B cell (primary cell): ENCODE measurements around the gene IFT52. TPM values are rescaled to one million over a fixed set of nuclear protein-coding genes. Genes with fewer than 3 reads are reported as not detected.

Experiments
- ATAC-seq: fragments of 200-7000 bp; cut with Tn5 transposase; one replicate; pipeline ENCODE4 v1.10.0; 2021; ENCODE audit warnings: low read depth, mild to moderate bottlenecking, moderate number of reproducible peaks, moderate library complexity
- CTCF ChIA-PET: fragments of 350-600 bp; sonication (Branson Sonifier 250); formaldehyde crosslinking; loops from one replicate; lab custom pipeline; 2021; ENCODE audit warnings: antibody characterized with exemption, inconsistent platforms; lab: Charles Lee
- POLR2A ChIA-PET: fragments of 350-600 bp; sonication (Branson Sonifier 250); formaldehyde crosslinking; loops from one replicate; lab custom pipeline; 2021; ENCODE audit warnings: antibody characterized with exemption; lab: Charles Lee
- DNase-seq: peaks from one replicate; pipeline ENCODE4 v3.0.0; 2013
- H2AFZ ChIP-seq: 2 replicates; pipeline ENCODE4 v1.6.1; 2012; ENCODE audit warnings: mild to moderate bottlenecking, low read depth, low read length; ENCODE audit not compliant: insufficient read depth, poor library complexity, severe bottlenecking
- H3K27ac ChIP-seq, 2 donors: 1 replicate in 1 of 2; 2 replicates in 1 of 2; pipeline ENCODE4 v1.5.1; 2012 to 2013; ENCODE audit warnings: low read length in 2 of 2, mild to moderate bottlenecking in 2 of 2, moderate library complexity in 1 of 2
- H3K27me3 ChIP-seq, 4 experiments: fragments of 200-600 bp in 1 of 4; sonication (generic) in 1 of 4; replicated peaks in 1 of 4; 1 replicate in 2 of 4; 2 replicates in 2 of 4; pipeline versions ENCODE4 v1.6.1 to v1.7.0; 2013 to 2016; ENCODE audit warnings: low read length in 3 of 4, mild to moderate bottlenecking in 2 of 4, mixed read lengths in 1 of 4, moderate library complexity in 1 of 4; ENCODE audit not compliant: insufficient read depth in 4 of 4, control insufficient read depth in 3 of 4; ENCODE audit errors: control extremely low read depth in 1 of 4
- H3K36me3 ChIP-seq, 2 experiments: replicated peaks in 1 of 2; 1 replicate in 1 of 2; 2 replicates in 1 of 2; pipeline versions ENCODE4 v1.6.1 to v1.7.1; 2013; ENCODE audit warnings: low read length in 1 of 2; ENCODE audit not compliant: insufficient read depth in 2 of 2, control insufficient read depth in 1 of 2; ENCODE audit errors: control extremely low read depth in 1 of 2, extremely low read depth in 1 of 2
- H3K4me1 ChIP-seq, 2 donors: fragments of 200-600 bp in 1 of 2; sonication (generic) in 1 of 2; 1 replicate in 1 of 2; 2 replicates in 1 of 2; pipeline versions ENCODE4 v1.5.1 to v1.6.1; 2013 to 2017; ENCODE audit warnings: low read length in 2 of 2; ENCODE audit not compliant: control insufficient read depth in 2 of 2, insufficient read depth in 2 of 2
- H3K4me2 ChIP-seq: replicated peaks from 2 replicates; pipeline ENCODE3; 2012; ENCODE audit warnings: mild to moderate bottlenecking, low read depth, low read length; ENCODE audit not compliant: poor library complexity, severe bottlenecking
- H3K4me3 ChIP-seq, 5 experiments: fragments of 200-600 bp in 1 of 5; sonication (generic) in 1 of 5; 1 replicate in 3 of 5; 2 replicates in 2 of 5; pipeline versions ENCODE4 v1.5.1 to v1.7.0; 2011 to 2016; ENCODE audit warnings: low read length in 4 of 5, mild to moderate bottlenecking in 4 of 5, low read depth in 2 of 5, control low read depth in 1 of 5, moderate library complexity in 1 of 5; ENCODE audit not compliant: insufficient read depth in 1 of 5; ENCODE audit errors: control extremely low read depth in 1 of 5, extremely low read depth in 1 of 5
- H3K79me2 ChIP-seq: fragments of 200-600 bp; sonication (generic); one replicate; pipeline ENCODE4 v1.6.0; 2016; ENCODE audit warnings: low read length; ENCODE audit not compliant: control insufficient read depth, insufficient read depth
- H3K9ac ChIP-seq: fragments of 200-600 bp; sonication (generic); 2 replicates; pipeline ENCODE4 v1.6.1; 2017; ENCODE audit warnings: mild to moderate bottlenecking, low read length, moderate library complexity
- H3K9me3 ChIP-seq, 3 donors: one replicate each; pipeline versions ENCODE4 v1.6.1 to v1.7.1; 2013; ENCODE audit warnings: low read length in 2 of 3; ENCODE audit not compliant: control insufficient read depth in 2 of 3, insufficient read depth in 1 of 3; ENCODE audit errors: control extremely low read depth in 1 of 3
- H4K20me1 ChIP-seq: 2 replicates; pipeline ENCODE4 v1.6.0; 2012; ENCODE audit warnings: mild to moderate bottlenecking, low read length; ENCODE audit not compliant: insufficient read depth, control insufficient read depth, poor library complexity, severe bottlenecking
- H3K27ac Mint-ChIP-seq: one replicate; pipeline ENCODE4 v1.8.0; 2021; ENCODE audit warnings: mixed read lengths
- H3K27me3 Mint-ChIP-seq: one replicate; pipeline ENCODE4 v1.8.0; 2021; ENCODE audit warnings: mixed read lengths
- H3K4me1 Mint-ChIP-seq: one replicate; pipeline ENCODE4 v1.8.0; 2021; ENCODE audit warnings: mixed read lengths
- H3K4me3 Mint-ChIP-seq: one replicate; pipeline ENCODE4 v1.8.0; 2021; ENCODE audit warnings: mixed read lengths
- H3K9me3 Mint-ChIP-seq: one replicate; pipeline ENCODE4 v1.8.0; 2022; ENCODE audit warnings: mixed read lengths; ENCODE audit not compliant: insufficient read depth
- CTCF ChIP-seq: fragments of 200-600 bp; IDR thresholded peaks from one replicate; pipeline ENCODE4 v1.8.0; 2022; ENCODE audit warnings: antibody characterized with exemption, mild to moderate bottlenecking
- EZH2 ChIP-seq: IDR thresholded peaks from 2 replicates; pipeline ENCODE4 v1.6.1; 2012; ENCODE audit warnings: borderline replicate concordance, low read depth, mild to moderate bottlenecking, moderate library complexity, low read length; ENCODE audit not compliant: insufficient read depth, poor library complexity, severe bottlenecking
- WGBS: methylation state at CpG from one replicate; pipeline ENCODE4 v1.1.5; 2013; ENCODE audit warnings: missing lambda C conversion rate; ENCODE audit not compliant: insufficient coverage; 5-methylcytosine and 5-hydroxymethylcytosine counted together
- intact Hi-C: fragments of 100-400 bp; cut with micrococcal nuclease; formaldehyde crosslinking; loops from one replicate; pipeline ENCODE4 v1.10.0; 2022
- polyA plus RNA-seq: library from polyadenylated mRNA; depleted of rRNA; stranded (reverse); fragments of >200 nt; gene quantifications from 2 replicates; pipeline ENCODE4 v1.2.3, GENCODE V29; 2012
- total RNA-seq, 2 donors: library from RNA; stranded (reverse); fragments of 120-200 nt in 1 of 2; gene quantifications; 1 replicate in 1 of 2; 2 replicates in 1 of 2; pipeline versions ENCODE4 v1.2.3 to v1.2.4, GENCODE V29; 2013 to 2022

Gene IFT52
- total and polyA plus RNA-seq, 2 donors (not counting 1 experiment from before 2014, with no cell fraction given) = 16.7 to 18.4 TPM

GRCh38 chr20:43564455-43564854, 26.3 kb upstream of the IFT52 start:
- WGBS = over 99% methylated on average over 8 of the region's 8 CpGs
- no peak overlapping the region for H2AFZ ChIP-seq
- H3K4me2 ChIP-seq = no peak overlapping the region
- H3K79me2 ChIP-seq = no peaks in the 10 kb centered on the region
- ATAC-seq = no peak
- no peaks in the 10 kb centered on the region for H3K36me3 ChIP-seq
- Mint-ChIP-seq H3K9me3 (no peaks in the 10 kb centered on the region), H3K4me3 (no peak overlapping the region), H3K27ac (no peak overlapping the region), H3K27me3 (no peaks in the 10 kb centered on the region), H3K4me1 (no peaks in the 10 kb centered on the region)
- H3K27ac ChIP-seq = no peak overlapping the region
- H4K20me1 ChIP-seq = no peaks in the 10 kb centered on the region
- no peak overlapping the region for H3K4me3 ChIP-seq
- no peaks in the 10 kb centered on the region for H3K4me1 ChIP-seq
- no peaks in the 10 kb centered on the region for H3K27me3 ChIP-seq
- intact Hi-C loops = no loop called here
- TF ChIP-seq CTCF (no peak), EZH2 (no peak)
- no peak for DNase-seq
- H3K9ac ChIP-seq = no peak overlapping the region
- ChIA-PET CTCF (interaction anchor here (1.7 to 1.8 kb wide), 2 partner anchors 125 to 127 kb away, joined by 4 read pairs; no protein-coding TSS in a partner anchor), POLR2A (no interaction called here)
- H3K9me3 ChIP-seq = no peaks in the 10 kb centered on the region

- Histone ChIP-seq H3K4me3 (no peak overlapping the region), H3K79me2 (no peaks in the 10 kb centered on the region), H3K36me3 (no peaks in the 10 kb centered on the region), H3K27ac (no peak overlapping the region), H4K20me1 (no peaks in the 10 kb centered on the region), H3K9ac (no peak overlapping the region), H3K4me1 (no peaks in the 10 kb centered on the region), H2AFZ (no peak overlapping the region), H3K4me2 (no peak overlapping the region), H3K27me3 (no peaks in the 10 kb centered on the region), H3K9me3 (no peaks in the 10 kb centered on the region)
- 94% methylated on average over 18 of the region's 18 CpGs for WGBS
- no peak for DNase-seq
- ChIA-PET CTCF (interaction anchor here (1.8 kb wide), 1 partner anchor 127 kb away, joined by 4 read pairs; no protein-coding TSS in a partner anchor), POLR2A (no interaction called here)
- TF ChIP-seq CTCF (no peak), EZH2 (no peak)
- intact Hi-C loops = no loop called here
- no peaks in the 10 kb centered on the region for H3K27me3 Mint-ChIP-seq
- no peak for ATAC-seq
- no peaks in the 10 kb centered on the region for H3K9me3 Mint-ChIP-seq
- H3K27ac Mint-ChIP-seq = no peak overlapping the region
- H3K4me3 Mint-ChIP-seq = no peak overlapping the region
- no peaks in the 10 kb centered on the region for H3K4me1 Mint-ChIP-seq
Measured at GRCh38 chr20:43564993-43565757, 25.6 kb upstream of the IFT52 start.
